Measurements from ENCODE around the gene RNU6-1.

GRCh38 chr15:67838789-67839332, 984 bp downstream of the RNU6-1 start:
- TF ChIP-seq, protein P1, sequence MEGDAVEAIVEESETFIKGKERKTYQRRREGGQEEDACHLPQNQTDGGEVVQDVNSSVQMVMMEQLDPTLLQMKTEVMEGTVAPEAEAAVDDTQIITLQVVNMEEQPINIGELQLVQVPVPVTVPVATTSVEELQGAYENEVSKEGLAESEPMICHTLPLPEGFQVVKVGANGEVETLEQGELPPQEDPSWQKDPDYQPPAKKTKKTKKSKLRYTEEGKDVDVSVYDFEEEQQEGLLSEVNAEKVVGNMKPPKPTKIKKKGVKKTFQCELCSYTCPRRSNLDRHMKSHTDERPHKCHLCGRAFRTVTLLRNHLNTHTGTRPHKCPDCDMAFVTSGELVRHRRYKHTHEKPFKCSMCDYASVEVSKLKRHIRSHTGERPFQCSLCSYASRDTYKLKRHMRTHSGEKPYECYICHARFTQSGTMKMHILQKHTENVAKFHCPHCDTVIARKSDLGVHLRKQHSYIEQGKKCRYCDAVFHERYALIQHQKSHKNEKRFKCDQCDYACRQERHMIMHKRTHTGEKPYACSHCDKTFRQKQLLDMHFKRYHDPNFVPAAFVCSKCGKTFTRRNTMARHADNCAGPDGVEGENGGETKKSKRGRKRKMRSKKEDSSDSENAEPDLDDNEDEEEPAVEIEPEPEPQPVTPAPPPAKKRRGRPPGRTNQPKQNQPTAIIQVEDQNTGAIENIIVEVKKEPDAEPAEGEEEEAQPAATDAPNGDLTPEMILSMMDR (IDR thresholded peaks at IDR 0.05): no peak
- TF ChIP-seq POLR2A (IDR thresholded peaks at IDR 0.05): no peak
